GM12801 (cell line): ENCODE measurements around the gene GP9.

Experiments
- CTCF ChIP-seq: IDR thresholded peaks from one replicate; pipeline ENCODE4 v1.5.1; 2011; ENCODE audit warnings: control low read depth; ENCODE audit not compliant: insufficient read length; ENCODE audit errors: extremely low read depth

The GP9 gene

GRCh38 chr3:129023008-129023358 is 37.6 kb upstream of the GP9 start:
- no peak for TF ChIP-seq CTCF

GRCh38 chr3:129023909-129024308 is 36.7 kb upstream of the GP9 start:
- no peak for TF ChIP-seq CTCF

- TF ChIP-seq CTCF, result no peak
These were observed 35.5 kb upstream of the GP9 start for GRCh38 chr3:129025108-129025507.

GRCh38 chr3:129025691-129026435 is 34.7 kb upstream of the GP9 start:
- no peak for TF ChIP-seq CTCF

GRCh38 chr3:129026728-129027543 is 33.6 kb upstream of the GP9 start:
- TF ChIP-seq CTCF, result no peak

- TF ChIP-seq CTCF, result no peak
These were observed 33.1 kb upstream of the GP9 start for GRCh38 chr3:129027544-129027880.

- no peak for TF ChIP-seq CTCF
These were observed 31.7 kb upstream of the GP9 start for GRCh38 chr3:129028866-129029265.
